HG02642 (cell line): ENCODE results near the gene EIF4ENIF1.
"Not testable (repeated sequence)": the region's sequence is repeated elsewhere in the genome, so short reads cannot be mapped to it uniquely, and the experiment has no call there.

Experiments used
- ATAC-seq: cut with Tn5 transposase; IDR thresholded peaks from one replicate; pipeline ENCODE4 v1.9.1; 2021; ENCODE audit warnings: mild to moderate bottlenecking; ENCODE audit not compliant: unreplicated experiment, poor library complexity

EIF4ENIF1 gene

GRCh38 chr22:31493355-31493754, 3.7 kb upstream of the EIF4ENIF1 start:
- ATAC-seq, result not testable (repeated sequence)

GRCh38 chr22:31492151-31492550, 2.5 kb upstream of the EIF4ENIF1 start:
- ATAC-seq, result no peak

- ATAC-seq, result no peak
Observed at GRCh38 chr22:31491218-31491962, 1.7 kb upstream of the EIF4ENIF1 start.

- ATAC-seq, result peak; percentile 53
Observed at GRCh38 chr22:31490496-31490925, 869 bp upstream of the EIF4ENIF1 start.

GRCh38 chr22:31488988-31489617, 539 bp downstream of the EIF4ENIF1 start:
- ATAC-seq, result peak; percentile 3

GRCh38 chr22:31488346-31488883, 1.2 kb downstream of the EIF4ENIF1 start:
- ATAC-seq, result no peak

- no peak for ATAC-seq
Observed at GRCh38 chr22:31486951-31487350, 2.7 kb downstream of the EIF4ENIF1 start.

- not testable (repeated sequence) for ATAC-seq
Observed at GRCh38 chr22:31486369-31486768, 3.3 kb downstream of the EIF4ENIF1 start.

- not testable (repeated sequence) for ATAC-seq
Observed at GRCh38 chr22:31482470-31482869, 7.2 kb downstream of the EIF4ENIF1 start.

GRCh38 chr22:31481129-31481528, 8.5 kb downstream of the EIF4ENIF1 start:
- no peak for ATAC-seq

- no peak for ATAC-seq
Observed at GRCh38 chr22:31477329-31477728, 12.3 kb downstream of the EIF4ENIF1 start.

GRCh38 chr22:31475800-31476199, 13.8 kb downstream of the EIF4ENIF1 start:
- ATAC-seq, result no peak

- ATAC-seq, result no peak
Observed at GRCh38 chr22:31474743-31475142, 14.9 kb downstream of the EIF4ENIF1 start.

- ATAC-seq, result no peak
Observed at GRCh38 chr22:31465307-31465706, 24.3 kb downstream of the EIF4ENIF1 start.

GRCh38 chr22:31461699-31462098, 27.9 kb downstream of the EIF4ENIF1 start:
- ATAC-seq, result no peak

- no peak for ATAC-seq
Observed at GRCh38 chr22:31451709-31452571, 37.7 kb downstream of the EIF4ENIF1 start.

- ATAC-seq, result no peak
Observed at GRCh38 chr22:31449506-31449905, 40.1 kb downstream of the EIF4ENIF1 start.

- no peak for ATAC-seq
Observed at GRCh38 chr22:31448382-31448781, 41.3 kb downstream of the EIF4ENIF1 start.

GRCh38 chr22:31447337-31447736, 42.3 kb downstream of the EIF4ENIF1 start:
- ATAC-seq, result no peak

GRCh38 chr22:31446767-31447166, 42.9 kb downstream of the EIF4ENIF1 start:
- no peak for ATAC-seq

- ATAC-seq, result no peak
Observed at GRCh38 chr22:31446208-31446607, 43.4 kb downstream of the EIF4ENIF1 start.
